HEK293 (cell line): ENCODE measurements around the gene NFIL3.

Experiments used
- CTCF ChIA-PET: fragments of 350-600 bp; formaldehyde crosslinking; extraction: SDS; loops from one replicate; lab custom pipeline; 2021; ENCODE audit warnings: antibody characterized with exemption; lab: Yijun Ruan, JAX
- POLR2A ChIA-PET: fragments of 300-600 bp; formaldehyde crosslinking; extraction: SDS; loops from one replicate; lab custom pipeline; 2020; ENCODE audit warnings: antibody characterized with exemption, inconsistent platforms; lab: Yijun Ruan, JAX
- H3K27ac ChIP-seq: fragments of 200-500 bp; sonication (Bioruptor generic); 2 replicates; pipeline ENCODE4 v1.5.1; 2014; ENCODE audit warnings: low read depth, low read length, control low read depth, inconsistent platforms; ENCODE audit errors: extremely low read depth
- H3K36me3 ChIP-seq, 2 experiments: fragments of 200-500 bp in 1 of 2; sonication (Bioruptor generic) in 1 of 2; 1 replicate in 1 of 2; 2 replicates in 1 of 2; pipeline ENCODE4 v1.5.1; 2014 to 2017; ENCODE audit warnings: inconsistent platforms in 2 of 2, low read length in 2 of 2; ENCODE audit not compliant: control insufficient read depth in 2 of 2, insufficient read depth in 1 of 2
- H3K4me1 ChIP-seq: fragments of 200-500 bp; sonication (Bioruptor generic); 2 replicates; pipeline ENCODE4 v1.5.1; 2014; ENCODE audit warnings: mild to moderate bottlenecking, low read length, inconsistent platforms; ENCODE audit not compliant: control insufficient read depth, insufficient read depth
- H3K4me3 ChIP-seq: 2 replicates; pipeline ENCODE4 v1.5.1; 2011; ENCODE audit warnings: low read depth, mild to moderate bottlenecking, control low read depth, low read length, moderate library complexity
- H3K9me3 ChIP-seq: fragments of 200-500 bp; sonication (Bioruptor generic); 2 replicates; pipeline ENCODE4 v1.5.1; 2014; ENCODE audit warnings: low read depth, low read length, inconsistent platforms; ENCODE audit not compliant: control insufficient read depth, insufficient read depth
- EGR2 ChIP-seq: fragments of 450-650 bp; formaldehyde crosslinking; IDR thresholded peaks from 2 replicates; pipeline ENCODE4 v1.5.1; 2016; ENCODE audit warnings: low read depth, missing biosample characterization, missing genetic modification characterization
- FEZF1 ChIP-seq: fragments of 450-650 bp; formaldehyde crosslinking; IDR thresholded peaks from 2 replicates; pipeline ENCODE4 v1.5.1; 2016; ENCODE audit warnings: missing biosample characterization, missing genetic modification characterization
- MZF1 ChIP-seq: fragments of 450-650 bp; formaldehyde crosslinking; IDR thresholded peaks from 2 replicates; pipeline ENCODE4 v1.5.1; 2017; ENCODE audit warnings: missing biosample characterization, missing genetic modification characterization, borderline replicate concordance
- TSHZ1 ChIP-seq: fragments of 450-650 bp; formaldehyde crosslinking; IDR thresholded peaks from 2 replicates; pipeline ENCODE4 v1.5.1; 2016; ENCODE audit warnings: missing biosample characterization, missing genetic modification characterization, borderline replicate concordance
- ZNF112 ChIP-seq: fragments of 450-650 bp; formaldehyde crosslinking; IDR thresholded peaks from 2 replicates; pipeline ENCODE4 v1.5.0; 2017; ENCODE audit warnings: missing biosample characterization, missing genetic modification characterization
- ZNF132 ChIP-seq: fragments of 450-650 bp; formaldehyde crosslinking; IDR thresholded peaks from 2 replicates; pipeline ENCODE4 v1.5.1; 2017; ENCODE audit warnings: missing biosample characterization, missing genetic modification characterization, borderline replicate concordance
- ZNF2 ChIP-seq: fragments of 450-650 bp; formaldehyde crosslinking; IDR thresholded peaks from 2 replicates; pipeline ENCODE4 v1.5.1; 2016; ENCODE audit warnings: missing biosample characterization, missing genetic modification characterization
- ZNF266 ChIP-seq: fragments of 450-650 bp; formaldehyde crosslinking; IDR thresholded peaks from 2 replicates; pipeline ENCODE4 v1.5.1; 2016; ENCODE audit warnings: missing biosample characterization, missing genetic modification characterization, low read depth
- ZNF341 ChIP-seq: fragments of 450-650 bp; formaldehyde crosslinking; IDR thresholded peaks from 2 replicates; pipeline ENCODE4; 2016; ENCODE audit warnings: low read depth, missing biosample characterization, missing genetic modification characterization
- ZNF416 ChIP-seq: fragments of 450-650 bp; formaldehyde crosslinking; IDR thresholded peaks from 2 replicates; pipeline ENCODE4 v1.5.1; 2016; ENCODE audit warnings: missing biosample characterization, missing genetic modification characterization
- ZNF521 ChIP-seq: fragments of 450-650 bp; formaldehyde crosslinking; IDR thresholded peaks from 2 replicates; pipeline ENCODE4 v1.5.1; 2017; ENCODE audit warnings: missing biosample characterization, mild to moderate bottlenecking, missing genetic modification characterization
- ZNF561 ChIP-seq: fragments of 450-650 bp; IDR thresholded peaks from 2 replicates; pipeline ENCODE4 v1.5.1; 2018; ENCODE audit warnings: missing biosample characterization, missing genetic modification characterization, borderline replicate concordance
- ZNF585B ChIP-seq: fragments of 450-650 bp; formaldehyde crosslinking; IDR thresholded peaks from 2 replicates; pipeline ENCODE4 v1.5.1; 2016; ENCODE audit warnings: missing biosample characterization, missing genetic modification characterization
- ZNF623 ChIP-seq: fragments of 450-650 bp; formaldehyde crosslinking; IDR thresholded peaks from 2 replicates; pipeline ENCODE4 v1.5.1; 2016; ENCODE audit warnings: missing biosample characterization, missing genetic modification characterization
- ZNF677 ChIP-seq: fragments of 450-650 bp; IDR thresholded peaks from 2 replicates; pipeline ENCODE4 v1.5.0; 2018; ENCODE audit warnings: missing biosample characterization, mild to moderate bottlenecking, missing genetic modification characterization, moderate library complexity
- ZNF692 ChIP-seq: fragments of 450-650 bp; formaldehyde crosslinking; IDR thresholded peaks from 2 replicates; pipeline ENCODE4 v1.5.1; 2016; ENCODE audit warnings: missing biosample characterization, missing genetic modification characterization
- ZNF791 ChIP-seq: fragments of 450-650 bp; formaldehyde crosslinking; IDR thresholded peaks from 2 replicates; pipeline ENCODE4 v1.5.1; 2016; ENCODE audit warnings: missing biosample characterization, missing genetic modification characterization
- ZSCAN5A ChIP-seq: fragments of 450-650 bp; formaldehyde crosslinking; IDR thresholded peaks from 2 replicates; pipeline ENCODE4 v1.5.1; 2016; ENCODE audit warnings: missing biosample characterization, missing genetic modification characterization
- TF ChIP-seq, protein P1 (sequence below): sonication (generic); formaldehyde crosslinking; IDR thresholded peaks from 2 replicates; pipeline ENCODE4 v1.8.1; 2022; ENCODE audit warnings: mild to moderate bottlenecking, moderate library complexity, missing genetic modification reagents
- TF ChIP-seq, protein P2 (sequence below): fragments of 450-650 bp; formaldehyde crosslinking; optimal IDR thresholded peaks from 2 replicates; pipeline ENCODE3; 2016; ENCODE audit warnings: missing biosample characterization, mild to moderate bottlenecking, missing genetic modification characterization
- TF ChIP-seq, protein P3 (sequence below): fragments of 450-650 bp; formaldehyde crosslinking; IDR thresholded peaks from 2 replicates; pipeline ENCODE4 v1.5.1; 2016; ENCODE audit warnings: missing biosample characterization, missing genetic modification characterization
- TF ChIP-seq, protein P4 (sequence below): fragments of 450-650 bp; formaldehyde crosslinking; IDR thresholded peaks from 2 replicates; pipeline ENCODE4 v1.5.1; 2016; ENCODE audit warnings: missing biosample characterization, missing genetic modification characterization
- TF ChIP-seq, protein P5 (sequence below): fragments of 450-650 bp; formaldehyde crosslinking; IDR thresholded peaks from 2 replicates; pipeline ENCODE4 v1.5.1; 2016; ENCODE audit warnings: missing biosample characterization, missing genetic modification characterization

Gene NFIL3

GRCh38 chr9:91423785-91424402 lies at the start of gene NFIL3:
NFIL3 (minus strand) TSS chr9:91423832; CDS start chr9:91410734, 13,098 bp downstream.
- Histone ChIP-seq H3K4me3 (peak within 1 kb of the TSS; percentile 76), H3K9me3 (no peaks in the 10 kb centered on the region), H3K36me3 (no peaks in the 10 kb centered on the region), H3K27ac (peak within 1 kb of the TSS; percentile 80), H3K4me1 (no peaks in the 10 kb centered on the region; the same call in 1 of the 2 replicates)
- CTCF ChIA-PET = interaction anchor here (0.9 to 8.4 kb wide), 6 partner anchors 13 to 509 kb away, joined by 3 to 94 read pairs (median 6); no protein-coding TSS in a partner anchor
- POLR2A ChIA-PET = interaction anchor here (0.5 to 1.6 kb wide), 11 partner anchors 24 to 512 kb away, joined by 3 to 7 read pairs (median 3); no protein-coding TSS in a partner anchor
- no peak for TF ChIP-seq ZNF416 (tag by site-specific recombination)
- TF ChIP-seq, protein P1, sequence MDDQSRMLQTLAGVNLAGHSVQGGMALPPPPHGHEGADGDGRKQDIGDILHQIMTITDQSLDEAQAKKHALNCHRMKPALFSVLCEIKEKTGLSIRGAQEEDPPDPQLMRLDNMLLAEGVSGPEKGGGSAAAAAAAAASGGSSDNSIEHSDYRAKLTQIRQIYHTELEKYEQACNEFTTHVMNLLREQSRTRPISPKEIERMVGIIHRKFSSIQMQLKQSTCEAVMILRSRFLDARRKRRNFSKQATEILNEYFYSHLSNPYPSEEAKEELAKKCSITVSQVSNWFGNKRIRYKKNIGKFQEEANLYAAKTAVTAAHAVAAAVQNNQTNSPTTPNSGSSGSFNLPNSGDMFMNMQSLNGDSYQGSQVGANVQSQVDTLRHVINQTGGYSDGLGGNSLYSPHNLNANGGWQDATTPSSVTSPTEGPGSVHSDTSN (CRISPR knock-in tag) = 0 out of 2 replicates have a peak, but pooled peaks have one; percentile 22
- no peak for TF ChIP-seq ZSCAN5A
- no peak for TF ChIP-seq ZNF561 (tag by site-specific recombination)
- no peak for TF ChIP-seq FEZF1 (tag by site-specific recombination)
- no peak for TF ChIP-seq EGR2 (tag by site-specific recombination)
- no peak for TF ChIP-seq ZNF585B
- TF ChIP-seq ZNF677 (tag by site-specific recombination) = no peak
- TF ChIP-seq, protein P2, sequence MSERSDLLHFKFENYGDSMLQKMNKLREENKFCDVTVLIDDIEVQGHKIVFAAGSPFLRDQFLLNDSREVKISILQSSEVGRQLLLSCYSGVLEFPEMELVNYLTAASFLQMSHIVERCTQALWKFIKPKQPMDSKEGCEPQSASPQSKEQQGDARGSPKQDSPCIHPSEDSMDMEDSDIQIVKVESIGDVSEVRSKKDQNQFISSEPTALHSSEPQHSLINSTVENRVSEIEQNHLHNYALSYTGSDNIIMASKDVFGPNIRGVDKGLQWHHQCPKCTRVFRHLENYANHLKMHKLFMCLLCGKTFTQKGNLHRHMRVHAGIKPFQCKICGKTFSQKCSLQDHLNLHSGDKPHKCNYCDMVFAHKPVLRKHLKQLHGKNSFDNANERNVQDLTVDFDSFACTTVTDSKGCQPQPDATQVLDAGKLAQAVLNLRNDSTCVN (tag by site-specific recombination) = no peak
- TF ChIP-seq ZNF341 (tag by site-specific recombination) = peak; percentile 30; the same call in 1 of the 2 replicates
- TF ChIP-seq ZNF112 (tag by site-specific recombination) = no peak
- TF ChIP-seq ZNF132 = no peak
- TF ChIP-seq ZNF623 (tag by site-specific recombination) = no peak
- no peak for TF ChIP-seq ZNF2 (tag by site-specific recombination)
- TF ChIP-seq ZNF791 (tag by site-specific recombination) = no peak
- TF ChIP-seq, protein P3, sequence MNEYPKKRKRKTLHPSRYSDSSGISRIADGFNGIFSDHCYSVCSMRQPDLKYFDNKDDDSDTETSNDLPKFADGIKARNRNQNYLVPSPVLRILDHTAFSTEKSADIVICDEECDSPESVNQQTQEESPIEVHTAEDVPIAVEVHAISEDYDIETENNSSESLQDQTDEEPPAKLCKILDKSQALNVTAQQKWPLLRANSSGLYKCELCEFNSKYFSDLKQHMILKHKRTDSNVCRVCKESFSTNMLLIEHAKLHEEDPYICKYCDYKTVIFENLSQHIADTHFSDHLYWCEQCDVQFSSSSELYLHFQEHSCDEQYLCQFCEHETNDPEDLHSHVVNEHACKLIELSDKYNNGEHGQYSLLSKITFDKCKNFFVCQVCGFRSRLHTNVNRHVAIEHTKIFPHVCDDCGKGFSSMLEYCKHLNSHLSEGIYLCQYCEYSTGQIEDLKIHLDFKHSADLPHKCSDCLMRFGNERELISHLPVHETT (tag by site-specific recombination) = no peak
- TF ChIP-seq, protein P4, sequence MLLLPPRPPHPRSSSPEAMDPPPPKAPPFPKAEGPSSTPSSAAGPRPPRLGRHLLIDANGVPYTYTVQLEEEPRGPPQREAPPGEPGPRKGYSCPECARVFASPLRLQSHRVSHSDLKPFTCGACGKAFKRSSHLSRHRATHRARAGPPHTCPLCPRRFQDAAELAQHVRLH (tag by site-specific recombination) = no peak
- TF ChIP-seq ZNF521 (tag by site-specific recombination) = no peak
- TF ChIP-seq MZF1 (tag by site-specific recombination) = peak; percentile 43; the same call in 1 of the 2 replicates
- no peak for TF ChIP-seq ZNF266
- TF ChIP-seq ZNF692 = 0 out of 2 replicates have a peak, but pooled peaks have one; percentile 31
- TF ChIP-seq TSHZ1 = no peak
- TF ChIP-seq, protein P5, sequence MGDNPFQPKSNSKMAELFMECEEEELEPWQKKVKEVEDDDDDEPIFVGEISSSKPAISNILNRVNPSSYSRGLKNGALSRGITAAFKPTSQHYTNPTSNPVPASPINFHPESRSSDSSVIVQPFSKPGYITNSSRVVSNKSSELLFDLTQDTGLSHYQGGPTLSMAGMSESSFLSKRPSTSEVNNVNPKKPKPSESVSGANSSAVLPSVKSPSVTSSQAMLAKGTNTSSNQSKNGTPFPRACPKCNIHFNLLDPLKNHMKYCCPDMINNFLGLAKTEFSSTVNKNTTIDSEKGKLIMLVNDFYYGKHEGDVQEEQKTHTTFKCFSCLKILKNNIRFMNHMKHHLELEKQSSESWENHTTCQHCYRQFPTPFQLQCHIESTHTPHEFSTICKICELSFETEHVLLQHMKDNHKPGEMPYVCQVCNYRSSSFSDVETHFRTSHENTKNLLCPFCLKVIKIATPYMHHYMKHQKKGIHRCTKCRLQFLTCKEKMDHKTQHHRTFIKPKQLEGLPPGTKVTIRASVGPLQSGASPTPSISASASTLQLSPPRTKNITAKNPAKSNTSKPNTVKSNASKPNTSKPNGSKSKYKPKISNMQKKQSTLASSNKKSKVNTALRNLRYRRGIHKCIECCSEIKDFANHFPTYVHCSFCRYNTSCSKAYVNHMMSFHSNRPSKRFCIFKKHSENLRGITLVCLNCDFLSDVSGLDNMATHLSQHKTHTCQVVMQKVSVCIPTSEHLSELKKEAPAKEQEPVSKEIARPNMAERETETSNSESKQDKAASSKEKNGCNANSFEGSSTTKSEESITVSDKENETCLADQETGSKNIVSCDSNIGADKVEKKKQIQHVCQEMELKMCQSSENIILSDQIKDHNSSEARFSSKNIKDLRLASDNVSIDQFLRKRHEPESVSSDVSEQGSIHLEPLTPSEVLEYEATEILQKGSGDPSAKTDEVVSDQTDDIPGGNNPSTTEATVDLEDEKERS (tag by site-specific recombination) = no peak
